Measurements from ENCODE around the gene SLTM. TPM values are rescaled to one million over a fixed set of nuclear protein-coding genes. Genes with fewer than 3 reads are reported as not detected.
"Not testable (repeated sequence)": the region's sequence is repeated elsewhere in the genome, so short reads cannot be mapped to it uniquely, and the experiment has no call there.

Gene SLTM
- polyA plus RNA-seq, 1 of the 3 experiments (the other 2 are of a cell fraction), result 54.3 TPM

- Histone ChIP-seq H3K9me3 (no peaks in the 10 kb centered on the region), H3K9me2 (no peaks in the 10 kb centered on the region), H3K36me3 (replicated peaks in 1 of 2; ENCODE audit: control insufficient read depth in 1 of 2, insufficient read depth in 2 of 2, low read length in 1 of 2) (peaks cover 13 to 31% of the 10 kb centered on the region in 2 experiments), H3K4me1 (ENCODE audit: control insufficient read depth in 1 of 2, insufficient read depth in 2 of 2, low read depth in 1 of 2, low read length in 1 of 2) (peaks cover 0 to 16% of the 10 kb centered on the region in 2 experiments; a peak in 1 of 4 replicates), H3K4me3 (ENCODE audit: low read depth in 2 of 2, low read length in 1 of 2) (no peak overlapping the region), H3K27me3 (ENCODE audit: insufficient read depth) (no peaks in the 10 kb centered on the region), H3F3A (replicated peaks; ENCODE audit: insufficient read depth) (peaks cover 27% of the 10 kb centered on the region), H3K4me2 (no peak overlapping the region), H4K20me1 (ENCODE audit: insufficient read depth) (peaks cover 16% of the 10 kb centered on the region), H3K9ac (no peak overlapping the region), H3K79me2 (ENCODE audit: insufficient read depth) (peaks cover 98% of the 10 kb centered on the region), H2AFZ (ENCODE audit: low read depth) (no peak overlapping the region), H3K27ac (ENCODE audit: low read depth in 2 of 2, low read length in 1 of 2) (no peak overlapping the region)
- no peak for DNase-seq
- TF ChIP-seq RAD21 (IDR thresholded peaks at IDR 0.05; ENCODE audit: low read length), result no peak
- TF ChIP-seq RFX5 (IDR thresholded peaks at IDR 0.05; ENCODE audit: low read length), result no peak
- no peak for TF ChIP-seq JUND (IDR thresholded peaks at IDR 0.05)
- no peak for TF ChIP-seq NFIC (IDR thresholded peaks at IDR 0.05; ENCODE audit: borderline replicate concordance)
- no peak for TF ChIP-seq RXRA (IDR thresholded peaks at IDR 0.05; ENCODE audit: borderline replicate concordance, low read depth)
- TF ChIP-seq ELF1 (IDR thresholded peaks at IDR 0.05), result no peak
- TF ChIP-seq, protein P1, sequence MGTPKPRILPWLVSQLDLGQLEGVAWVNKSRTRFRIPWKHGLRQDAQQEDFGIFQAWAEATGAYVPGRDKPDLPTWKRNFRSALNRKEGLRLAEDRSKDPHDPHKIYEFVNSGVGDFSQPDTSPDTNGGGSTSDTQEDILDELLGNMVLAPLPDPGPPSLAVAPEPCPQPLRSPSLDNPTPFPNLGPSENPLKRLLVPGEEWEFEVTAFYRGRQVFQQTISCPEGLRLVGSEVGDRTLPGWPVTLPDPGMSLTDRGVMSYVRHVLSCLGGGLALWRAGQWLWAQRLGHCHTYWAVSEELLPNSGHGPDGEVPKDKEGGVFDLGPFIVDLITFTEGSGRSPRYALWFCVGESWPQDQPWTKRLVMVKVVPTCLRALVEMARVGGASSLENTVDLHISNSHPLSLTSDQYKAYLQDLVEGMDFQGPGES (IDR thresholded peaks at IDR 0.05; ENCODE audit: low read depth, low read length), result no peak
- TF ChIP-seq POLR2AphosphoS5 (IDR thresholded peaks at IDR 0.05; ENCODE audit: low read depth, low read length), result no peak
- TF ChIP-seq YY1 (IDR thresholded peaks at IDR 0.05; ENCODE audit: low read depth), result no peak
- TF ChIP-seq TAF1 (IDR thresholded peaks at IDR 0.05; ENCODE audit: borderline replicate concordance, low read depth, low read length), result no peak
- no peak for TF ChIP-seq EZH2phosphoT487 (IDR thresholded peaks at IDR 0.05; ENCODE audit: borderline replicate concordance, low read depth)
- TF ChIP-seq CTCF (IDR thresholded peaks at IDR 0.05), result no peak
- no peak for TF ChIP-seq PBX3 (IDR thresholded peaks at IDR 0.05)
- no peak for TF ChIP-seq FOXM1 (IDR thresholded peaks at IDR 0.05; ENCODE audit: low read depth)
- TF ChIP-seq SIN3A (IDR thresholded peaks at IDR 0.05; ENCODE audit: borderline replicate concordance, low read depth, low read length), result no peak
- POLR2A ChIA-PET, result no interaction called here
- 95% methylated on average over 4 of the region's 4 CpGs for WGBS (ENCODE audit: low lambda C conversion rate)
- CTCF ChIA-PET, result interaction anchor here (1.3 kb wide), 1 partner anchor 13 kb away, joined by 4 read pairs; no protein-coding TSS in a partner anchor
Observed at GRCh38 chr15:58921267-58921790, 12.2 kb downstream of the SLTM start.

- H3F3A ChIP-seq (replicated peaks; ENCODE audit: insufficient read depth), result peaks cover 26% of the 10 kb centered on the region
- POLR2A ChIA-PET; H3K9ac ChIP-seq; H2AFZ ChIP-seq (ENCODE audit: low read depth); DNase-seq; H3K27ac ChIP-seq (ENCODE audit: low read depth in 2 of 2, low read length in 1 of 2); H3K27me3 ChIP-seq (ENCODE audit: insufficient read depth); H3K4me2 ChIP-seq; H3K9me2 ChIP-seq; H3K9me3 ChIP-seq; H3K4me3 ChIP-seq (ENCODE audit: low read depth in 2 of 2, low read length in 1 of 2): not testable (repeated sequence)
- WGBS (ENCODE audit: low lambda C conversion rate), result 89% methylated on average over 7 of the region's 7 CpGs
- peaks cover 15% of the 10 kb centered on the region for H4K20me1 ChIP-seq (ENCODE audit: insufficient read depth)
- CTCF ChIA-PET, result interaction anchor here (1.3 kb wide), 1 partner anchor 12 kb away, joined by 4 read pairs; no protein-coding TSS in a partner anchor
- H3K4me1 ChIP-seq (ENCODE audit: control insufficient read depth in 1 of 2, insufficient read depth in 2 of 2, low read depth in 1 of 2, low read length in 1 of 2), result peaks cover 0 to 21% of the 10 kb centered on the region in 2 experiments; a peak in 1 of 4 replicates
- peaks cover 9 to 28% of the 10 kb centered on the region in 2 experiments for H3K36me3 ChIP-seq (replicated peaks in 1 of 2; ENCODE audit: control insufficient read depth in 1 of 2, insufficient read depth in 2 of 2, low read length in 1 of 2)
- H3K79me2 ChIP-seq (ENCODE audit: insufficient read depth), result peaks cover 98% of the 10 kb centered on the region
Observed at GRCh38 chr15:58920447-58920846, 13.0 kb downstream of the SLTM start.
